HEK293 (cell line): ENCODE results near the gene SHC4.
"Not testable (repeated sequence)": the region's sequence is repeated elsewhere in the genome, so short reads cannot be mapped to it uniquely, and the experiment has no call there.

Experiments
- ZEB2 ChIP-seq: fragments of 450-650 bp; formaldehyde crosslinking; IDR thresholded peaks from 2 replicates; pipeline ENCODE4 v1.5.1; 2016; ENCODE audit warnings: missing biosample characterization, missing genetic modification characterization
- ZNF23 ChIP-seq: fragments of 450-650 bp; formaldehyde crosslinking; IDR thresholded peaks from 2 replicates; pipeline ENCODE4 v1.5.1; 2016; ENCODE audit warnings: missing biosample characterization, missing genetic modification characterization, borderline replicate concordance
- ZNF274 ChIP-seq, 2 experiments: fragments of 200-500 bp in 1 of 2; fragments of 450-650 bp in 1 of 2; sonication (Bioruptor generic) in 1 of 2; formaldehyde crosslinking in 1 of 2; IDR thresholded peaks; 2 replicates each; pipeline versions ENCODE4 v1.5.1 to v1.6.1; 2014 to 2016; ENCODE audit warnings: borderline replicate concordance in 1 of 2, inconsistent platforms in 1 of 2, low read length in 1 of 2, missing biosample characterization in 1 of 2, missing genetic modification characterization in 1 of 2
- ZNF513 ChIP-seq: fragments of 450-650 bp; IDR thresholded peaks from 2 replicates; pipeline ENCODE4 v1.5.1; 2018; ENCODE audit warnings: missing biosample characterization, missing genetic modification characterization
- ZNF621 ChIP-seq: fragments of 450-650 bp; formaldehyde crosslinking; IDR thresholded peaks from 2 replicates; pipeline ENCODE4 v1.5.1; 2017; ENCODE audit warnings: missing biosample characterization, missing genetic modification characterization
- TF ChIP-seq, protein P1 (sequence below): fragments of 450-650 bp; formaldehyde crosslinking; IDR thresholded peaks from 2 replicates; pipeline ENCODE4 v1.5.1; 2016; ENCODE audit warnings: missing biosample characterization, missing genetic modification characterization
- TF ChIP-seq, protein P2 (sequence below): fragments of 450-650 bp; formaldehyde crosslinking; IDR thresholded peaks from 2 replicates; pipeline ENCODE4 v1.5.1; 2016; ENCODE audit warnings: missing biosample characterization, missing genetic modification characterization

- TF ChIP-seq, protein P1, sequence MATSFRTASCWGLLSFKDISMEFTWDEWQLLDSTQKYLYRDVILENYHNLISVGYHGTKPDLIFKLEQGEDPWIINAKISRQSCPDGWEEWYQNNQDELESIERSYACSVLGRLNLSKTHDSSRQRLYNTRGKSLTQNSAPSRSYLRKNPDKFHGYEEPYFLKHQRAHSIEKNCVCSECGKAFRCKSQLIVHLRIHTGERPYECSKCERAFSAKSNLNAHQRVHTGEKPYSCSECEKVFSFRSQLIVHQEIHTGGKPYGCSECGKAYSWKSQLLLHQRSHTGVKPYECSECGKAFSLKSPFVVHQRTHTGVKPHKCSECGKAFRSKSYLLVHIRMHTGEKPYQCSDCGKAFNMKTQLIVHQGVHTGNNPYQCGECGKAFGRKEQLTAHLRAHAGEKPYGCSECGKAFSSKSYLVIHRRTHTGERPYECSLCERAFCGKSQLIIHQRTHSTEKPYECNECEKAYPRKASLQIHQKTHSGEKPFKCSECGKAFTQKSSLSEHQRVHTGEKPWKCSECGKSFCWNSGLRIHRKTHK (tag by site-specific recombination), result not testable (repeated sequence)
- TF ChIP-seq ZEB2 (tag by site-specific recombination); ZNF23 (tag by site-specific recombination); ZNF513 (tag by site-specific recombination); ZNF621 (tag by site-specific recombination); ZNF274 (IDR thresholded peaks at IDR 0.05; ENCODE audit: low read length); ZNF274 (tag by site-specific recombination; IDR thresholded peaks at IDR 0.05; ENCODE audit: borderline replicate concordance): not testable (repeated sequence)
- TF ChIP-seq, protein P2, sequence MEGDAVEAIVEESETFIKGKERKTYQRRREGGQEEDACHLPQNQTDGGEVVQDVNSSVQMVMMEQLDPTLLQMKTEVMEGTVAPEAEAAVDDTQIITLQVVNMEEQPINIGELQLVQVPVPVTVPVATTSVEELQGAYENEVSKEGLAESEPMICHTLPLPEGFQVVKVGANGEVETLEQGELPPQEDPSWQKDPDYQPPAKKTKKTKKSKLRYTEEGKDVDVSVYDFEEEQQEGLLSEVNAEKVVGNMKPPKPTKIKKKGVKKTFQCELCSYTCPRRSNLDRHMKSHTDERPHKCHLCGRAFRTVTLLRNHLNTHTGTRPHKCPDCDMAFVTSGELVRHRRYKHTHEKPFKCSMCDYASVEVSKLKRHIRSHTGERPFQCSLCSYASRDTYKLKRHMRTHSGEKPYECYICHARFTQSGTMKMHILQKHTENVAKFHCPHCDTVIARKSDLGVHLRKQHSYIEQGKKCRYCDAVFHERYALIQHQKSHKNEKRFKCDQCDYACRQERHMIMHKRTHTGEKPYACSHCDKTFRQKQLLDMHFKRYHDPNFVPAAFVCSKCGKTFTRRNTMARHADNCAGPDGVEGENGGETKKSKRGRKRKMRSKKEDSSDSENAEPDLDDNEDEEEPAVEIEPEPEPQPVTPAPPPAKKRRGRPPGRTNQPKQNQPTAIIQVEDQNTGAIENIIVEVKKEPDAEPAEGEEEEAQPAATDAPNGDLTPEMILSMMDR (tag by site-specific recombination), result not testable (repeated sequence)
These were observed 7.2 kb upstream of the SHC4 start for GRCh38 chr15:48970926-48971325.
